GM12878 (cell line): ENCODE data around the gene COL15A1. TPM values are rescaled to one million over a fixed set of nuclear protein-coding genes. Genes with fewer than 3 reads are reported as not detected.

Source experiments
- ATAC-seq: fragments of 200-7000 bp; cut with Tn5 transposase; 3 replicates; pipeline ENCODE4 v1.9.1; 2020; ENCODE audit warnings: mild to moderate bottlenecking, moderate library complexity
- BruUV-seq: library from RNA; stranded (reverse); fragments of 400-500 nt; replicated peaks from 2 replicates; lab custom pipeline; 2021; lab: Mats Ljungman, UMichigan
- CTCF ChIA-PET: fragments of 300-600 bp; sonication (Branson Sonifier 250); formaldehyde crosslinking; extraction: SDS; loops from one replicate; lab custom pipeline; 2021; ENCODE audit warnings: inconsistent platforms; lab: Yijun Ruan, JAX
- POLR2A ChIA-PET: fragments of 350-600 bp; formaldehyde crosslinking; extraction: SDS; loops from one replicate; lab custom pipeline; 2021; ENCODE audit warnings: inconsistent platforms; lab: Charles Lee
- RAD21 ChIA-PET: fragments of 300-600 bp; sonication (Branson Sonifier 250); formaldehyde crosslinking; loops from one replicate; lab custom pipeline; 2023; ENCODE audit warnings: antibody characterized with exemption; ENCODE audit not compliant: unreplicated experiment; lab: Charles Lee
- SMC1A ChIA-PET: fragments of 300-600 bp; sonication (Branson Sonifier 250); formaldehyde crosslinking; loops from one replicate; lab custom pipeline; 2023; ENCODE audit not compliant: unreplicated experiment, uncharacterized antibody; lab: Charles Lee
- DNase-seq: peaks from one replicate; pipeline ENCODE4 v3.0.0-alpha.2; 2011; ENCODE audit warnings: low read depth, low spot score
- FAIRE-seq: peaks from 3 replicates; lab custom pipeline; 2011; peaks lifted over from hg19 to GRCh38; lab: Jason Lieb, UNC
- H2AFZ ChIP-seq: 2 replicates; pipeline ENCODE4 v1.6.0; 2011; ENCODE audit warnings: low read depth, low read length, control low read depth; ENCODE audit not compliant: control insufficient read depth
- H3K27ac ChIP-seq: 2 replicates; pipeline ENCODE4 v1.5.1; 2011; ENCODE audit warnings: control low read depth; ENCODE audit not compliant: control insufficient read depth, insufficient read depth
- H3K27me3 ChIP-seq, 2 experiments: replicated peaks in 1 of 2; 2 replicates each; pipeline versions ENCODE4 v1.6.0 to v1.6.1; 2011; ENCODE audit warnings: low read length in 1 of 2; ENCODE audit not compliant: control insufficient read depth in 2 of 2, insufficient read depth in 2 of 2
- H3K36me3 ChIP-seq, 2 experiments: 2 replicates each; pipeline ENCODE4 v1.5.1; 2011; ENCODE audit warnings: low read length in 1 of 2; ENCODE audit not compliant: control insufficient read depth in 2 of 2, insufficient read depth in 2 of 2
- H3K4me1 ChIP-seq: 2 replicates; pipeline ENCODE4 v1.6.1; 2011; ENCODE audit warnings: mild to moderate bottlenecking, low read length, moderate library complexity, mixed read lengths; ENCODE audit not compliant: control insufficient read depth, insufficient read depth
- H3K4me2 ChIP-seq: 2 replicates; pipeline ENCODE4 v1.6.0; 2011; ENCODE audit warnings: control low read depth; ENCODE audit not compliant: control insufficient read depth, insufficient read depth
- H3K4me3 ChIP-seq: fragments of 200-600 bp; sonication (generic); 2 replicates; pipeline ENCODE4 v1.5.1; 2016
- H3K79me2 ChIP-seq: 2 replicates; pipeline ENCODE4 v1.6.0; 2011; ENCODE audit warnings: low read length; ENCODE audit not compliant: control insufficient read depth, insufficient read depth
- H3K9ac ChIP-seq: 2 replicates; pipeline ENCODE4 v1.8.0; 2011; ENCODE audit warnings: low read length, control low read depth, mixed read lengths; ENCODE audit not compliant: control insufficient read depth, insufficient read depth
- H3K9me3 ChIP-seq: replicated peaks from 3 replicates; pipeline ENCODE4 v1.5.1; 2011; ENCODE audit warnings: mild to moderate bottlenecking, low read length; ENCODE audit not compliant: control insufficient read depth, insufficient read depth
- H4K20me1 ChIP-seq: 2 replicates; pipeline ENCODE4 v1.6.0; 2011; ENCODE audit not compliant: control insufficient read depth, insufficient read depth
- CHD1 ChIP-seq: IDR thresholded peaks from 2 replicates; pipeline ENCODE4 v1.6.1; 2012; ENCODE audit warnings: low read depth, low read length, improper control_type of control experiment
- ELK1 ChIP-seq: IDR thresholded peaks from 2 replicates; pipeline ENCODE4 v1.6.1; 2012; ENCODE audit warnings: low read depth, low read length, improper control_type of control experiment
- HCFC1 ChIP-seq: fragments of 150-350 bp; IDR thresholded peaks from 2 replicates; pipeline ENCODE4 v1.6.1; 2014; ENCODE audit warnings: low read length
- IKZF1 ChIP-seq: fragments of 450-650 bp; conservative IDR thresholded peaks from 2 replicates; pipeline ENCODE4 v1.6.1; 2017; ENCODE audit warnings: antibody characterized with exemption, mild to moderate bottlenecking
- MLLT1 ChIP-seq: fragments of 450-650 bp; IDR thresholded peaks from 2 replicates; pipeline ENCODE4 v1.6.1; 2016; ENCODE audit warnings: mild to moderate bottlenecking
- MYC ChIP-seq: IDR thresholded peaks from 2 replicates; pipeline ENCODE4 v1.6.1; 2011; ENCODE audit warnings: mild to moderate bottlenecking, low read length, moderate library complexity, inconsistent platforms; ENCODE audit not compliant: insufficient read depth, insufficient replicate concordance, insufficient read length, severe bottlenecking
- NFYA ChIP-seq: IDR thresholded peaks from 2 replicates; pipeline ENCODE4 v1.6.1; 2011; ENCODE audit warnings: low read depth, mild to moderate bottlenecking, low read length, improper control_type of control experiment, borderline replicate concordance
- PAX5 ChIP-seq: IDR thresholded peaks from 2 replicates; pipeline ENCODE4 v1.6.1; 2011; ENCODE audit warnings: low read depth, low read length, borderline replicate concordance
- ZNF384 ChIP-seq: IDR thresholded peaks from 2 replicates; pipeline ENCODE4 v1.6.1; 2012; ENCODE audit warnings: low read depth, mild to moderate bottlenecking, low read length, improper control_type of control experiment, borderline replicate concordance
- WGBS: methylation state at CpG from one replicate; pipeline ENCODE4 v1.1.6; 2016; ENCODE audit warnings: low lambda C conversion rate; ENCODE audit not compliant: insufficient replicate concordance, insufficient coverage; ENCODE audit errors: missing lambda C conversion rate; 5-methylcytosine and 5-hydroxymethylcytosine counted together
- in situ Hi-C: fragments of 300-500 bp; cut with MboI; formaldehyde crosslinking; loops from 9 replicates; pipeline ENCODE4 v1.14.3; 2018; ENCODE audit warnings: mixed read lengths
- intact Hi-C: fragments of 100-400 bp; cut with micrococcal nuclease; formaldehyde crosslinking; loops from one replicate; pipeline ENCODE4 v1.14.2; 2022; ENCODE audit not compliant: unreplicated experiment
- polyA plus RNA-seq, 11 experiments: library from polyadenylated mRNA; depleted of rRNA in 4 of 11; unstranded in 6 of 11; stranded (reverse) in 5 of 11; fragments of >200 nt; fragmentation: Nextera tagmentation in 4 of 11; fragmentation: Illumina TruSeq in 1 of 11; extraction: Ambion mirVana in 4 of 11; extraction: Trizol in 1 of 11; gene quantifications; 1 replicate in 1 of 11; 2 replicates in 10 of 11; pipeline versions ENCODE4 v1.2.1 to v1.2.3, GENCODE V29; 2011 to 2016; ENCODE audit warnings: inconsistent platforms in 2 of 11, missing spikeins in 2 of 11, low read depth in 1 of 11
- total RNA-seq, 4 experiments: library from RNA; depleted of rRNA in 3 of 4; stranded (reverse); fragments of >200 nt in 3 of 4; fragmentation: Illumina TruSeq in 1 of 4; extraction: Trizol in 1 of 4; gene quantifications; 2 replicates each; pipeline versions ENCODE4 v1.2.1 to v1.2.3, GENCODE V29; 2013 to 2021

COL15A1 gene
- total and polyA plus RNA-seq, 10 of the 15 experiments (the other 5 are each of a cell fraction or from before 2014, with no cell fraction given): 0.01 to 0.28 (median 0.06) TPM; not detected in 2

GRCh38 chr9:99040911-99041582, 97.3 kb downstream of the COL15A1 start:
- Histone ChIP-seq H3K9me3 (no peaks in the 10 kb centered on the region), H3K9ac (no peak overlapping the region), H3K79me2 (no peaks in the 10 kb centered on the region), H3K27me3 (no peaks in the 10 kb centered on the region), H3K27ac (no peak overlapping the region), H4K20me1 (no peaks in the 10 kb centered on the region), H3K4me2 (no peak overlapping the region), H2AFZ (no peak overlapping the region), H3K4me1 (no peaks in the 10 kb centered on the region), H3K4me3 (no peak overlapping the region), H3K36me3 (no peaks in the 10 kb centered on the region)
- ChIA-PET CTCF (no interaction called here), POLR2A (no interaction called here), RAD21 (interaction anchor here (1.0 kb wide), 1 partner anchor 63 kb away, joined by 3 read pairs; the partner anchor contains the start of gene TGFBR1), SMC1A (no interaction called here)
- in situ Hi-C loops: no loop called here
- 45% methylated on average over 3 of the region's 3 CpGs for WGBS
- DNase-seq (no peak), ATAC-seq (no peak), FAIRE-seq (no peak)
- BruUV-seq: no TSS peak
- TF ChIP-seq CHD1 (no peak), ZNF384 (no peak), NFYA (no peak), MLLT1 (no peak), IKZF1 (no peak), ELK1 (no peak), PAX5 (no peak), MYC (no peak), HCFC1 (no peak)
- intact Hi-C loops: no loop called here
